GM19193 (cell line): Measurements from ENCODE around the gene DCHS2.

Experiments used
- POLR2A ChIP-seq: IDR thresholded peaks from 4 replicates; pipeline ENCODE4 v1.6.1; 2011; ENCODE audit not compliant: insufficient read depth, insufficient read length; ENCODE audit errors: extremely low read depth

Gene DCHS2

DNA sequence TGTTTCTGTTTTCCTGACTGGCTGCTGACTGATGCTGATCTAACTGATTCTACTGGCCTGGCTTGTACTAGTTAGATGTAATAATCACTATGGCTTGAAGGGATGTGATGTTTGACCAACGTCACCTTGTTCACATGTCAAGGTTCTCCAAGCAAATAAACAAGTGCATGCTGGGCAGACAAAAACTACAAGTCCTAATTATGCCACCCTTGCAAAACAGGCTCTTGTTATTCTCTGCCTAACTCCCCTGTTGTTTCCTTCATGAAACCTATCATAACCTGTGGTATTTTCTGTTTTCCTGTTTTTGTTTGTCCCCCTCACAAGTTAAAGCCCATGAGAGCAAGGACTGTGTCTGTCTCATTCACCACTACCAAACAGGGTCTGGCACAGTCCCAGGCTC lies 146.2 kb downstream of the DCHS2 start:
- no peak for TF ChIP-seq POLR2A

DNA sequence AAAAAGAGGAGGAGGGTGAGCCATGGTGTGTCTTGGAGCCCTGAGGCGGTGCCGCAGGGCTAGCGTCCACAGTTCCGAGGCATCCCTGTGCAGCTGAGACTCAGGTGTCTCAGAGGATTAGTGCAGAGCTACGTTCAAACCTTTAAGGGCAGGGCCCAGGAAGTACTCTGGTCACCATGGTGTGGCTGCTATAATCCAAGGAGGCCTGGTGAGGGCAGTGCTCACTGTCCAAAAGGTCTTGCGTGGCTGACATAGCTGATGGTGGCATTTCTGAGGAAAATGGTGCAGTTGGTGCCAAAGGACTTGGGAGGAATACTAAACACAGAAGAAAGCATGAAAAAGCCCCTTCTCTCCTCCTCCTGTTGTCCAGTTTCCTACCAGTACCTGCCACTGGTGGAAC lies 146.9 kb downstream of the DCHS2 start:
- no peak for TF ChIP-seq POLR2A

DNA sequence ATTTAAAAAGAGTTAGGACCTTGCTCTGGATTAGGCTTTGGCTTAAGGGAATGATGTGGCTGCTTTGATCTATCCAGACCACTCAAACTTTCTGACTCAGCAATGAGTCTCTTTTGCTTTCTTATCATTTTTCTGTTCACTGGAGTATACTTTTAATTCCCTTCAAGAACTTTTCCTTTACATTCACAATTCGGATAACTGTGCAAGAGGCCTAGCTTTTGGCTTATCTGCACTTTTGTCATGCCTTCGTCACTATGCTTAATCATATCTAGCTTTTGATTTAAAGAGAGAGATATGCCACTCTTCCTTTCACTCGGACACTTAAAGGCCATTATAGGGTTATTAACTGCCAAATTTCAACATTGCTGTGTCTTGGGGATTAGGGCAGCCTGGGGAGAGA lies 147.9 kb downstream of the DCHS2 start:
- no peak for TF ChIP-seq POLR2A

DNA sequence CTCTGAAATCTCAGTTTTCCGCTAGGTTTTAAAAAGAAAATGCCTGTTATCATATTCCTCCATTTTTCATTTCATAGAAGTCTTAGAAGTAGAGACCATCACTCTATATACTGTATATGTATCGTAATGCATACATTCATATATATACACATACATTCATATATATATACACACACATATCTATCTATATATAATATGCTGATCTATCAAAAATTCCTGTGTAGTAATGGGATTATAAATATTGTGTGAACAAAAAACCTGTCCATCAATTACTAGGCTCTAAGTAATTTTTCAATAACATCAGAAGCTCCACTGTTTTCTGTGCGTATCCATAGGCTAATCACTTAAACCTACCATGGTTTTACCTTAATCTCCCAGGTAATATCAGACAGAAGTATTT lies 150.2 kb downstream of the DCHS2 start:
- TF ChIP-seq POLR2A, result no peak

DNA sequence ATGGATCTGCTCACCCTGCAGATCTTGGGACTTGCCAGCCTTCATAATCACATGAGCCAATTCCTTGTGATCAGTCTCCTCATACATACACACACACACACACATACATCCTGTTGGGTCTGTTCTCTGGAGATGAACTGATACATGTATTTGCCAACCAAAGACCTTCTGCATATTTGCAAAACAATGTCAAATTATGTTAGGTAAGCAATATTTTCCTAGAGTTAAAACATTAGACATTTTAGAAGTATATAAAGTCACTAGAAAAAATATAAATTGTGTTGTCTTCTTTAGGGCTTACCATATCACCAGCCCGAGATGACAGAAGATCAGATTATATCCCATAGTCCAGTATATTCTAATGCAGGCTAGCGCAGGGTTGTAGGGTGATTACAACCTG lies 156.0 kb downstream of the DCHS2 start:
- no peak for TF ChIP-seq POLR2A

DNA sequence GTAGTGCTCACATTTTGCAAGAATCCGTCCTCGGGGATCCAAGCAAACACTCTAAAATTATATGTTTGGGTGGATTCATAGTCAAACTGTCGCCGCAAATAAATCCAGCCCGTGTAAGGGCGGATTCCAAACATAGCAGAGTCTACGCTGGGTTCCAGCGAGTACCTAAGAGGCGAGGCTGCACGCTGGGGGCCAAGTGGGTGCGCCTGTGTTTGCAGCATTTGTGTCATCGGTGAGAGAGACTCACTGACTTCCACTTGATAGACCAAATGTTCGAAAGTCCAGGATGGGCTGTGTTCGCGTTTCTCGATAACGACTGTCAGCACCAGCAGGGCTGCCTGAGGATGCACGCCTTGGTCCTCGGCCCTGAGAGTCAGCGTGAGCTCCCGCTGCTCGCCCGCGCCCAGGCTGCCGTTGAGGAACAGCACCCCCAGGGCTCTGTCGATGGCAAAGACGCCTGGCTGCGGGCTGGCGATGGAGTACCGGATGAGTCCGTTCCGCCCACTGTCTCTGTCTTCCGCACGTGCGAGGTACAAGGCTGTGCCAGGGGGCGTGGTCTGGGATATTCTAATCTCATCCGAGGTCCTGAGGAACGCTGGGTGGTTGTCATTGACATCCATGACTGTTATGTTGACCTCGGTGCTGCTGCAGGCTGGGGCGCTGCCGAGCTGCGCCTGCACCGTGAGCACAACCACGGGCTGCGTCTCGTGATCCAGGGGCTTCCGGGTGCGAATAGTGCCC lies 158.7 kb downstream of the DCHS2 start:
- TF ChIP-seq POLR2A, result no peak

DNA sequence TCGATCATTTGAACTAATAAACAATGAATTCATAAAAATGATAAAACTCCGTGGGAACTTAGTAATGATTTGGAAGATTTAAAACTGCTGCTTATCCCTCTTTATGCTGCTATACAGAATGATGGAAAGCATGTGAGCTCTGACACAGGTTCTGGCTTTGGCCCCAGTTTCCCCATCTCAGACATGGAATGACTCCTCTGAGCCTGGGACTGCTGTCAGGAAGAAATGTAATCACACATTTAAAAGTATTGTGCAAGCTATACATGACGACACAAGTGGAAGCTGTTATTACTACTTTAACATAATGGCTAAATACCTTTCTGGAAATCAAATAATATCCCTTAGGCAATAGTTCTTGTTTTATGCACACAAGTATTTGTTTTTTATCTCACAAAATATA lies 161.7 kb downstream of the DCHS2 start:
- no peak for TF ChIP-seq POLR2A

DNA sequence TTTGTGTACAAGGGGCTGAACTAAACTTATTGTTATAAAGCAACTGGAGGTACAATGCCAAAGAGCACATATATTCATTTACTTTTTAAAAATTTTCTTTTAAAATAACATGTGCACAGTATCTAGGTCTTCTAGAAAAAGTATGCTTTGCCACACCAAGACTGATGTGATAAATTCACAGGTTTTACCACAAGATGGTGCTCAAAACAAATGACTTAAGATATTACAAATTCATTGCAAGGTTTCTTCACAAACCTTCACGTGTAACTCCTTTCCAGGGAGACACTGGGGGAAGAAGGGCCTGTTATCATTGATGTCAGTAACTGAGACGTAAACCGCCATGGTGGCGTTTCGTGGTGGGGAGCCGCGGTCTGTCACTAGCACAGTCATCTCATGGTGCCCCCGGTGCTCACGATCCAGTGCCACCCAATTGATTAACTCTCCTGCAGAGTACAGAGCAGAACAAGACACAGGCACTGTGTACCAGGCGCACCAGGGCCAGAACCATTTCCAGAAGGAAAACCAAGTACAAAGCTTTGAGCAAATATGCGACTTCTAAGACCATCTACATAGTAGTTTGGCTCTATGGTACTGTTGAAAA lies 162.2 kb downstream of the DCHS2 start:
- TF ChIP-seq POLR2A, result no peak

DNA sequence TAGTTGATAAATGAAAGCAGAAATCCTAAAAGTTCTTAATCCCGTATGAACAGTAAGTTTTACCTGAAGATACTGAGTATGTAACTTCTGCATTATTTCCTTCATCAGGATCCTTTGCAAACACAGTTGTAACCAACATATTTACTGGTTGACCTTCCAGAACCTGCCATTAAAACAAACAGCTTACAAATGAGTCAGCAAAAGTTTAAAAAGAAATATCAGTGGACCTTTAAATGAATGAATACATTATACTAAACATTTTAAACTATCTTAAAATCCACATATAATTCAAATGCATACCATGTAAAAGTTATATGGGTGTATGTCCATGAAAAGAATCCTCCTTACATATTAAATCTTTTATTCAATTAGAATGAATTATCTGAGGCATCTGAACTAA lies 163.6 kb downstream of the DCHS2 start:
- TF ChIP-seq POLR2A, result no peak

DNA sequence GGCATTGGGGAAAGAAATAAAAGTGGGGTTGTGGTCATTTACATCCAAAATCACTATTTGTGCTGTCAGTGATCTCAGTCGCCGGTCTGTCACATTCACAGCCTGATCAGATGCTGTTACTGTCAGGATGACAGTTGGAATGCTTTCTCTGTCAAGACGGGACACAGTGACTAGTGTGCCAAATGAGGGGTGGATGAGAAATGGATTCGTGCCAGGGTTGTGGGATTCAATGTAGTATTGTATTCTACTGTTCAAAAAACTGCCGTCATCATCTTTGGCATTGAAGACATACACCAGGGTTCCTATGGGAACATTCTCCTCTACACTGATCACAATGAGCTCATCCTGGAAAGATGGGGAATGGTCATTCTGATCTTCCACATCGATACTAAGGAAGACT lies 171.1 kb downstream of the DCHS2 start:
- no peak for TF ChIP-seq POLR2A

DNA sequence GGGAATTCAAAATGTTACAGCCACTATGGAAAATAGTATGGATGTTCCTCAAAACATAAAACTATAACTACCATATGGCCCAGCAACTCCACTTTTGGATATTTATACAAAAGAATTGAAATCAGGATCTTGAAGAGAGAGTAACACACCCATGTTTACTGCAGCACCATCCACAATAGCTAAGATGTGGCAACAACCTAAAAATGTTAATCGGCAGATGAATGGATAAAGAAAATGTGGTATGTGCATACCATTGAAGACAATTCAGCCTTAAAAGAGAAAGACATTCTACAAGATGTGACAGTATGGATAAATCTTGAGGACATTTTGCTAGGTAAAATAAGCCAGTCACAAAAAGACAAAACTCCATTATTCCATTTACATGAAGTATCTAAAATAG lies 171.9 kb downstream of the DCHS2 start:
- no peak for TF ChIP-seq POLR2A

DNA sequence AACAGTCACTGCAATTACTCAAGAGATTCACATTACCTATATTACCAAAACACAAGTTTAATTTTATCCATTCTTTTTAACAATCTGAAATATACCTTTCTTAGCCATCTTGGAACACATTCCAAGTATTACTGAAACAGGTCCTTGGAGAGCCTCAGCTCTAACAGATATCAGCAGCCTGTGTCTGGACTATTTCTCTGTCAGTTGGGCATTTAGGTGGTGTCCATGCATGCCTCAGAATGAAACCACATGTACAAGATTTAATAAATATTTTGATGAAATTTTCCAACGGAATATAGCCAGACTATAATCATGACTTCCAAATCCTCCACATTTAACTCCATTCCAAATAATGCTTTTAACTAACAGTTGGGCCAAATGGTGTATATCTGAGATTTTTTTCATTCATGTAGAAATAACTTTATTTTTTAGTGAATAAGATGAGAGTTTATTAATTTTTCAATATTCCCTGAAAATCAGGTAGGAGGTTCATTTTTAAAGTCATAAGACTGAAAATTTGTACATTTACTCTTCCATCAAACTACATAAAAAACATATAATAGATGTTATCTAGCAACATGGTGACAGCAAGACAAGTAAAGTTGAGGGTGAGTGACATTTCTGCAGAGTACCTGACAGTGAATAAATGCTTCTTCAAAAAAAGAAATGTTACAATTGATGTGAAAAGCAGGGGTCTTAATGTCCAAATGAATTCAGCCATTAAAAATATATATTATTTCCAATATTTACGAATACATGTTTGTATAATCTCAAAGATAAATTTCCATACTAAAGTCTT lies 174.2 kb downstream of the DCHS2 start:
- no peak for TF ChIP-seq POLR2A

DNA sequence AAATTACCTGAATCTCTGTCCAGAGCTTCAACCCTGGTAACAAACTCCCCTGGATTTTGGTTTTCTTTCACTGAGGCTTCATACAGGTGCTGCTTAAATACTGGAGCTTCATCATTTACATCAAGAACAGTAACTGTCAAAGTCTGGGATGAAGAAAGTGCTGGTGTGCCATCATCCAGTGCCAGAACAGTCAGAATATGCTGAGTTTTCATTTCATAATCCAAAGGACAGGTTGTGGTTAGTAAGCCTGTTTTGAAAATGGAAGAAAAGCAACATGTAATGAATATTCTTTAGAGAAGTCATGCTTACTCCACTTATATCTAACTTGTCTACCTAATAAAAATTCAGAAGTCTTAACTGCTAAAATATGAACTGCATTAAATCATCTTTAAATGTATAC lies 175.9 kb downstream of the DCHS2 start:
- no peak for TF ChIP-seq POLR2A

DNA sequence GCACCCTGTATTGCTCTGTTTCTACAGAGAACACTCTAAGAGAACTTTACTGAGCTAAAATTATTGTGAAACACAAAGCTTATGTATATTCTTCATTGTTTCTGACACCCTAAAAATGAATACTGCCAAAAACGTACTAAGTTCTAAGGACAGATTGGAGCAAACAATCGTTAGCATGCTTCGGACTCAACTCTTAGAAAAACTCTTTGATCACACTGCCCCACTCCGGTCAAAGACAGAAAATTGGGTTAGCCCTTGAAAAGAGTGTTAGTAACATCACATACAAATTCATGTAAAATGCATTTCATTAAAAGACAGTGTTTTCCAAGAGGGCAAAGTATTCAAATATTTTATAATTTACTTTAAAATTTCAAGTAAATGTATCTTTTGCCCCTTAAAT lies 177.4 kb downstream of the DCHS2 start:
- no peak for TF ChIP-seq POLR2A

DNA sequence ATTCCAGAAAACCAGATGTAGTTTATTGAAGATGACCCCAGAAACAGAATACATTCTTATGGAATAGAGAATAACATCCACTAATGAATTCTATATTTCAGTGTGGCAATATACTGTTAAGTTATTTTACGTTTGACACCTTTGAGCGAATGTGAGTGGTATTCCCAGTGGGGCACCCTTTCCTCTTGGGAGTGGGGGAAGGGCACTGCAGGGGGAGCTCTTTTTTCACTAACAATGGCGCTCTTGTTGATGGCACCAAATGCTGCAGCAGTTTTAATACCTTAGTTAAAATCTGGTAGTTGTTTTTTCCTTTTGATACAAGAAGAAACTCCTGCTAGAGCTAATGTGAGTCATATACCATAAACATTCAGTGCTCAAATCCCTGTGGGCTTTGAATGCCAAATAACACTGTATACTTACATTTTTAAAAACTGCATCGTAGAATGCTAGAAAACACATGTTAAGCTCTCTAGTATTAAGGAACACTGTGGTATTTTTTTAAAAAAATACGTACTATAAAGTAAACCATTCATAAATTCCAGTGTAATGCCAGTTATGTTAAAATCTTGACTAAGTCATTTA lies 178.5 kb downstream of the DCHS2 start:
- TF ChIP-seq POLR2A, result no peak
